HL-60 (cell line): Measurements from ENCODE around the gene CCM2.

Source experiments
- DNase-seq, 2 experiments: peaks; one replicate each; pipeline ENCODE4 v3.0.0-alpha.2; 2010 to 2020; ENCODE audit warnings: low read depth in 1 of 2, low spot score in 1 of 2
- H3K27ac ChIP-seq: fragments of 250-450 bp; sonication (Bioruptor Pico); replicated peaks from 2 replicates; pipeline ENCODE4 v1.5.1; 2020; ENCODE audit warnings: mild to moderate bottlenecking, moderate library complexity
- H3K27me3 ChIP-seq: fragments of 250-450 bp; sonication (Bioruptor Pico); 2 replicates; pipeline ENCODE4 v1.5.1; 2021; ENCODE audit warnings: mild to moderate bottlenecking, moderate library complexity; ENCODE audit not compliant: insufficient read depth, poor library complexity, severe bottlenecking
- H3K4me3 ChIP-seq: replicated peaks from 2 replicates; pipeline ENCODE4 v1.5.1; 2011; ENCODE audit warnings: mild to moderate bottlenecking, control low read depth, low read length; ENCODE audit not compliant: insufficient read depth
- CTCF ChIP-seq: IDR thresholded peaks from one replicate; pipeline ENCODE4 v1.5.1; 2011; ENCODE audit warnings: low read length, control low read depth, inconsistent platforms; ENCODE audit not compliant: insufficient read depth
- GABPA ChIP-seq: IDR thresholded peaks from 2 replicates; pipeline ENCODE4 v1.6.1; 2012; ENCODE audit warnings: low read depth
- POLR2AphosphoS5 ChIP-seq: IDR thresholded peaks from 2 replicates; pipeline ENCODE4 v1.6.1; 2012; ENCODE audit warnings: low read depth
- SPI1 ChIP-seq: IDR thresholded peaks from 2 replicates; pipeline ENCODE4 v1.6.1; 2012; ENCODE audit warnings: low read depth, mild to moderate bottlenecking, borderline replicate concordance
- TF ChIP-seq, protein P1 (sequence below): IDR thresholded peaks from 2 replicates; pipeline ENCODE4 v1.6.1; 2012; ENCODE audit warnings: low read depth; ENCODE audit not compliant: insufficient replicate concordance

CCM2 gene

DNA sequence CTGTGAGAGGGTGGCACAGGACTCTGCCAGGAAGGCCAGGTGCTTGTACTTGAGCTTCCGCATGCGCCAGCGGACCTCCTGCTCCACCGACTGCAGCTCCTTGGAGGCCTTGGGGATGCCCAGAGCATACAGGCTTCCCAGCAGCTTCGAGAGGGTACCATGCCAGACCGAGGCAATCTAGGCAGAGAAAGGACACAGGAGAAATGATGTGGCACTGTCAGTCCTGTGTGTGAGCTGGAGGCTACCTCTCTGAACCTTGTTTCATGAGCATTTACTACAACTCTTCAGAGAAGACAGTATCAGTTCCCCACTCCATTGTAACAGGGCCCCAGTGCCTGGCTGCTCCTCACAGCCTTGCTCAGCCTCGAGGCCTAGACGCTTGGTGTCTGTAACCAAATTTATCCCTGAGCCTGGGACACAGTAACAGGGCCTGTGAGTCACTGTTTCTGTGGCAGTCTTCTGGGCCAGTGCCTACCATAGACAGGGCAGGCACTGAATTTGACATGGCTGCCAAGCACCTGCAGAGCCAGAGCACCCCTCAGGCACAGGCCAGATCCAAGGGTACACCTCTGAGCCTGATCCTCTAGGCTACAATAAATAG, 105.7 kb downstream of the CCM2 start:
- Histone ChIP-seq H3K27ac (no peak overlapping the region), H3K4me3 (no peak overlapping the region), H3K27me3 (no peaks in the 10 kb centered on the region)
- DNase-seq, result no peak
- TF ChIP-seq GABPA (no peak), CTCF (no peak), POLR2AphosphoS5 (no peak), SPI1 (no peak)
- TF ChIP-seq, protein P1, sequence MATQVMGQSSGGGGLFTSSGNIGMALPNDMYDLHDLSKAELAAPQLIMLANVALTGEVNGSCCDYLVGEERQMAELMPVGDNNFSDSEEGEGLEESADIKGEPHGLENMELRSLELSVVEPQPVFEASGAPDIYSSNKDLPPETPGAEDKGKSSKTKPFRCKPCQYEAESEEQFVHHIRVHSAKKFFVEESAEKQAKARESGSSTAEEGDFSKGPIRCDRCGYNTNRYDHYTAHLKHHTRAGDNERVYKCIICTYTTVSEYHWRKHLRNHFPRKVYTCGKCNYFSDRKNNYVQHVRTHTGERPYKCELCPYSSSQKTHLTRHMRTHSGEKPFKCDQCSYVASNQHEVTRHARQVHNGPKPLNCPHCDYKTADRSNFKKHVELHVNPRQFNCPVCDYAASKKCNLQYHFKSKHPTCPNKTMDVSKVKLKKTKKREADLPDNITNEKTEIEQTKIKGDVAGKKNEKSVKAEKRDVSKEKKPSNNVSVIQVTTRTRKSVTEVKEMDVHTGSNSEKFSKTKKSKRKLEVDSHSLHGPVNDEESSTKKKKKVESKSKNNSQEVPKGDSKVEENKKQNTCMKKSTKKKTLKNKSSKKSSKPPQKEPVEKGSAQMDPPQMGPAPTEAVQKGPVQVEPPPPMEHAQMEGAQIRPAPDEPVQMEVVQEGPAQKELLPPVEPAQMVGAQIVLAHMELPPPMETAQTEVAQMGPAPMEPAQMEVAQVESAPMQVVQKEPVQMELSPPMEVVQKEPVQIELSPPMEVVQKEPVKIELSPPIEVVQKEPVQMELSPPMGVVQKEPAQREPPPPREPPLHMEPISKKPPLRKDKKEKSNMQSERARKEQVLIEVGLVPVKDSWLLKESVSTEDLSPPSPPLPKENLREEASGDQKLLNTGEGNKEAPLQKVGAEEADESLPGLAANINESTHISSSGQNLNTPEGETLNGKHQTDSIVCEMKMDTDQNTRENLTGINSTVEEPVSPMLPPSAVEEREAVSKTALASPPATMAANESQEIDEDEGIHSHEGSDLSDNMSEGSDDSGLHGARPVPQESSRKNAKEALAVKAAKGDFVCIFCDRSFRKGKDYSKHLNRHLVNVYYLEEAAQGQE, result no peak

DNA sequence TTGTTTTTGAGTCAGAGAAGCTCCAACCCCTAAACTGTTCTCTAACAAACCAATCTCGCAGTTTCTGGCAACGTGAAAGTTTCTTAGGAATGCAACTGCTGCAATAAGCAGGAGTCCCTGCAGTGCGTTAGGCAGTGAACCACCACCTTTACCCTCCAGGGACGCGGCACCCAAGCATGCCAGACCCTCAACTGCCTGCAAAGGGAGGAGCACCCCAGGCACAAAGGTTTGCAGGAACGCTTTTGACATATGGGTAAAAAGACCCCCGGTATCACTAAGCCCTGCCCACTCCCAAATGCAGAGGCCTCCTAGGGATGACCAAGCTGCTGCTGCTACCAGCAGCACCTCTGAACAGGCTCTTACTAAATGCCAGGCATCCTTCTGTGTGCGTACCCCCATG, 106.8 kb downstream of the CCM2 start:
- Histone ChIP-seq H3K27me3 (no peaks in the 10 kb centered on the region), H3K27ac (no peak overlapping the region), H3K4me3 (no peak overlapping the region)
- TF ChIP-seq SPI1 (no peak), POLR2AphosphoS5 (no peak), GABPA (no peak), CTCF (no peak)
- no peak for DNase-seq

GRCh38 chr7:45107356-45107755, 107.4 kb downstream of the CCM2 start:
- Histone ChIP-seq H3K27ac (no peak overlapping the region), H3K4me3 (no peak overlapping the region), H3K27me3 (no peaks in the 10 kb centered on the region)
- no peak for DNase-seq
- TF ChIP-seq, protein P1, result no peak

- Histone ChIP-seq H3K27me3 (no peaks in the 10 kb centered on the region), H3K4me3 (peak overlapping the region; percentile 19), H3K27ac (no peak overlapping the region)
- TF ChIP-seq GABPA (no peak), SPI1 (no peak), CTCF (no peak), POLR2AphosphoS5 (no peak)
- TF ChIP-seq, protein P1, result no peak
- no peak for DNase-seq
Observed at GRCh38 chr7:45108863-45109262, 108.9 kb downstream of the CCM2 start.
